ENCODE data around the gene TTC13. TPM values are rescaled to one million over a fixed set of nuclear protein-coding genes. Genes with fewer than 3 reads are reported as not detected.

TTC13 gene
- total RNA-seq, 1 experiment from 2014 or later = 35.2 TPM

- CTCF ChIA-PET = no interaction called here
- TF ChIP-seq CTCF (IDR thresholded peaks at IDR 0.05; ENCODE audit: unreplicated experiment) = no peak
- Mint-ChIP-seq H3K27me3 (ENCODE audit: insufficient read depth, unreplicated experiment) (no peaks in the 10 kb centered on the region), H3K4me3 (ENCODE audit: unreplicated experiment) (no peak overlapping the region), H3K36me3 (ENCODE audit: insufficient read depth, unreplicated experiment) (no peaks in the 10 kb centered on the region), H3K27ac (ENCODE audit: low read depth, unreplicated experiment) (no peak overlapping the region), H3K4me1 (ENCODE audit: insufficient read depth, unreplicated experiment) (peaks cover 17% of the 10 kb centered on the region), H3K9me3 (ENCODE audit: unreplicated experiment) (no peaks in the 10 kb centered on the region)
- POLR2A ChIA-PET = no interaction called here
- no TSS peak for BruUV-seq (replicated peaks)
- intact Hi-C loops (cut with micrococcal nuclease) = no loop called here
- DNase-seq (ENCODE audit: unreplicated experiment) = no peak
Measured at GRCh38 chr1:230860617-230861384, 117.9 kb downstream of the TTC13 start.

- no peak overlapping the region for H3K27ac Mint-ChIP-seq (ENCODE audit: low read depth, unreplicated experiment)
- DNase-seq (ENCODE audit: unreplicated experiment) = no peak
- H3K4me3 Mint-ChIP-seq (ENCODE audit: unreplicated experiment) = no peak overlapping the region
- no TSS peak for BruUV-seq (replicated peaks)
- H3K27me3 Mint-ChIP-seq (ENCODE audit: insufficient read depth, unreplicated experiment) = no peaks in the 10 kb centered on the region
- no peak for TF ChIP-seq CTCF (IDR thresholded peaks at IDR 0.05; ENCODE audit: unreplicated experiment)
- no peaks in the 10 kb centered on the region for H3K9me3 Mint-ChIP-seq (ENCODE audit: unreplicated experiment)
- no peaks in the 10 kb centered on the region for H3K36me3 Mint-ChIP-seq (ENCODE audit: insufficient read depth, unreplicated experiment)
- ChIA-PET CTCF (interaction anchor here (0.6 to 1.2 kb wide), 7 partner anchors 10 to 323 kb away, joined by 3 to 6 read pairs (median 3); partner anchors contain the start of genes ARV1 and TTC13), POLR2A (interaction anchor here (0.6 to 3.0 kb wide), 2 partner anchors 9 to 29 kb away, joined by 3 to 12 read pairs; partner anchors contain the start of gene C1orf198)
- intact Hi-C loops (cut with micrococcal nuclease) = no loop called here
- peaks cover 18% of the 10 kb centered on the region for H3K4me1 Mint-ChIP-seq (ENCODE audit: insufficient read depth, unreplicated experiment)
Measured at GRCh38 chr1:230858918-230859729, 119.5 kb downstream of the TTC13 start.

- peaks cover 18% of the 10 kb centered on the region for H3K4me1 Mint-ChIP-seq (ENCODE audit: insufficient read depth, unreplicated experiment)
- no peak overlapping the region for H3K27ac Mint-ChIP-seq (ENCODE audit: low read depth, unreplicated experiment)
- POLR2A ChIA-PET = interaction anchor here (0.6 to 3.0 kb wide), 3 partner anchors 9 to 1367 kb away, joined by 3 to 12 read pairs (median 3); partner anchors contain the start of gene C1orf198
- no peak for TF ChIP-seq CTCF (IDR thresholded peaks at IDR 0.05; ENCODE audit: unreplicated experiment)
- no peaks in the 10 kb centered on the region for H3K36me3 Mint-ChIP-seq (ENCODE audit: insufficient read depth, unreplicated experiment)
- H3K27me3 Mint-ChIP-seq (ENCODE audit: insufficient read depth, unreplicated experiment) = no peaks in the 10 kb centered on the region
- no peak overlapping the region for H3K4me3 Mint-ChIP-seq (ENCODE audit: unreplicated experiment)
- intact Hi-C loops (cut with micrococcal nuclease) = no loop called here
- H3K9me3 Mint-ChIP-seq (ENCODE audit: unreplicated experiment) = peaks cover 1% of the 10 kb centered on the region
- no peak for DNase-seq (ENCODE audit: unreplicated experiment)
- no TSS peak for BruUV-seq (replicated peaks)
- CTCF ChIA-PET = interaction anchor here (0.5 to 1.2 kb wide), 8 partner anchors 9 to 323 kb away, joined by 3 to 6 read pairs (median 4); partner anchors contain the start of genes ARV1 and TTC13
Measured at GRCh38 chr1:230858236-230858820, 120.3 kb downstream of the TTC13 start.
